PC-9 (cell line): Measurements from ENCODE around the gene GABRB1. TPM values are rescaled to one million over a fixed set of nuclear protein-coding genes. Genes with fewer than 3 reads are reported as not detected.

Source experiments
- BruUV-seq: library from RNA; stranded (reverse); fragments of 400-500 nt; replicated peaks from 2 replicates; lab custom pipeline; 2021; lab: Mats Ljungman, UMichigan
- CTCF ChIA-PET: fragments of 300-600 bp; sonication (Branson Sonifier 250); formaldehyde crosslinking; loops from one replicate; lab custom pipeline; 2022; ENCODE audit warnings: antibody characterized with exemption; lab: Charles Lee
- POLR2A ChIA-PET: fragments of 300-600 bp; sonication (Branson Sonifier 250); formaldehyde crosslinking; loops from one replicate; lab custom pipeline; 2022; ENCODE audit warnings: antibody characterized with exemption; ENCODE audit not compliant: unreplicated experiment; lab: Charles Lee
- DNase-seq, 2 experiments: peaks; one replicate each; pipeline versions ENCODE4 v3.0.0 to v3.0.0-alpha.2; 2015 to 2022; ENCODE audit warnings: mixed read lengths in 1 of 2
- H2AFZ ChIP-seq: fragments of 200-600 bp; sonication (generic); 2 replicates; pipeline ENCODE4 v1.8.1; 2017; ENCODE audit warnings: antibody characterized with exemption
- H3F3A ChIP-seq: fragments of 200-600 bp; sonication (generic); 2 replicates; pipeline ENCODE4 v1.8.1; 2017; ENCODE audit warnings: antibody characterized with exemption, mild to moderate bottlenecking, low read depth; ENCODE audit not compliant: insufficient read depth
- H3K27ac ChIP-seq: fragments of 200-600 bp; sonication (generic); 2 replicates; pipeline ENCODE4 v1.6.1; 2016; ENCODE audit warnings: mixed run types
- H3K27me3 ChIP-seq: fragments of 200-600 bp; sonication (generic); 2 replicates; pipeline ENCODE4 v1.6.1; 2016; ENCODE audit warnings: low read depth, mixed run types; ENCODE audit not compliant: insufficient read depth
- H3K36me3 ChIP-seq: fragments of 200-600 bp; sonication (generic); 2 replicates; pipeline ENCODE4 v1.6.1; 2016; ENCODE audit warnings: low read depth, mixed run types
- H3K4me1 ChIP-seq: fragments of 200-600 bp; sonication (generic); replicated peaks from 2 replicates; pipeline ENCODE4 v1.6.1; 2016; ENCODE audit warnings: mixed run types; ENCODE audit not compliant: insufficient read depth
- H3K4me2 ChIP-seq: fragments of 200-600 bp; sonication (generic); 2 replicates; pipeline ENCODE4 v1.6.1; 2017; ENCODE audit warnings: mixed run types
- H3K4me3 ChIP-seq: fragments of 200-600 bp; sonication (generic); 2 replicates; pipeline ENCODE4 v1.6.1; 2016; ENCODE audit warnings: mixed run types
- H3K79me2 ChIP-seq: fragments of 200-600 bp; sonication (generic); 2 replicates; pipeline ENCODE4 v1.6.1; 2017; ENCODE audit warnings: low read depth, mixed run types
- H3K9me2 ChIP-seq: fragments of 200-600 bp; sonication (generic); 2 replicates; pipeline ENCODE4 v1.8.1; 2017; ENCODE audit warnings: mild to moderate bottlenecking; ENCODE audit not compliant: insufficient read depth
- H3K9me3 ChIP-seq: fragments of 200-600 bp; sonication (generic); 2 replicates; pipeline ENCODE4 v1.8.1; 2016; ENCODE audit warnings: low read depth; ENCODE audit not compliant: insufficient read depth
- H4K20me1 ChIP-seq: fragments of 200-600 bp; sonication (generic); 2 replicates; pipeline ENCODE4 v1.8.1; 2017; ENCODE audit not compliant: insufficient read depth
- EZH2 ChIP-seq: fragments of 200-600 bp; sonication (generic); IDR thresholded peaks from 2 replicates; pipeline ENCODE4 v1.8.0; 2017; ENCODE audit warnings: antibody characterized with exemption, low read depth
- intact Hi-C: fragments of 100-400 bp; cut with micrococcal nuclease; formaldehyde crosslinking; loops from one replicate; pipeline ENCODE4 v1.10.0; 2022; ENCODE audit not compliant: unreplicated experiment
- total RNA-seq: library from RNA; stranded (reverse); gene quantifications from 2 replicates; pipeline ENCODE4 v1.2.3, GENCODE V29; 2021
- TF ChIP-seq, protein P1 (sequence below): fragments of 200-600 bp; sonication (generic); conservative IDR thresholded peaks from 2 replicates; pipeline ENCODE4 v1.6.1; 2017; ENCODE audit warnings: mixed run types, antibody characterized with exemption, mild to moderate bottlenecking, moderate library complexity

The GABRB1 gene
- total RNA-seq, 1 experiment from 2014 or later = not detected

DNA sequence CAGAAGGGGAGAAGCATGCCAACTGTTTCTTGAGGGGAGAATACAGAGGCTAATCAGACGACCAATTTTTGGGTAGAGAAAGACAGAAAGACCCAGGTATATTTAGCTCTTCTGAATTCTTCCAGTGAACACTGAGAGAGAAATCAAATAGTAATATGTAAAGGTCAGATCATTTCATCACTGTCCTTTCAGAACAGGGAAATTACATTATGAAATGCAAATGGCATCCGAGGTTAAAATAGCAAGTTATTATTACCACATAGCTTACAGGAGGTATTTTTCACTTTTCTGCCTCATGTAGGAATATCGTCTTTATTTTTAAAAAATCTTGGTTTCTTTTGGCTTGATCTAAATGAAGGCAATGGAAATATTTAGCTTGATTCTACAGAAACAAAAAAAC is 18.0 kb downstream of the GABRB1 start:
- POLR2A ChIA-PET = no interaction called here
- H3K36me3 ChIP-seq = no peaks in the 10 kb centered on the region
- no peak overlapping the region for H3K4me3 ChIP-seq
- CTCF ChIA-PET = no interaction called here
- H2AFZ ChIP-seq = no peak overlapping the region
- no peaks in the 10 kb centered on the region for H3K79me2 ChIP-seq
- H3K9me3 ChIP-seq = no peaks in the 10 kb centered on the region
- no peak overlapping the region for H3K27ac ChIP-seq
- H3F3A ChIP-seq = no peaks in the 10 kb centered on the region
- intact Hi-C loops = no loop called here
- H3K9me2 ChIP-seq = no peaks in the 10 kb centered on the region
- no peaks in the 10 kb centered on the region; the same call in 1 of the 2 replicates for H4K20me1 ChIP-seq
- TF ChIP-seq, protein P1, sequence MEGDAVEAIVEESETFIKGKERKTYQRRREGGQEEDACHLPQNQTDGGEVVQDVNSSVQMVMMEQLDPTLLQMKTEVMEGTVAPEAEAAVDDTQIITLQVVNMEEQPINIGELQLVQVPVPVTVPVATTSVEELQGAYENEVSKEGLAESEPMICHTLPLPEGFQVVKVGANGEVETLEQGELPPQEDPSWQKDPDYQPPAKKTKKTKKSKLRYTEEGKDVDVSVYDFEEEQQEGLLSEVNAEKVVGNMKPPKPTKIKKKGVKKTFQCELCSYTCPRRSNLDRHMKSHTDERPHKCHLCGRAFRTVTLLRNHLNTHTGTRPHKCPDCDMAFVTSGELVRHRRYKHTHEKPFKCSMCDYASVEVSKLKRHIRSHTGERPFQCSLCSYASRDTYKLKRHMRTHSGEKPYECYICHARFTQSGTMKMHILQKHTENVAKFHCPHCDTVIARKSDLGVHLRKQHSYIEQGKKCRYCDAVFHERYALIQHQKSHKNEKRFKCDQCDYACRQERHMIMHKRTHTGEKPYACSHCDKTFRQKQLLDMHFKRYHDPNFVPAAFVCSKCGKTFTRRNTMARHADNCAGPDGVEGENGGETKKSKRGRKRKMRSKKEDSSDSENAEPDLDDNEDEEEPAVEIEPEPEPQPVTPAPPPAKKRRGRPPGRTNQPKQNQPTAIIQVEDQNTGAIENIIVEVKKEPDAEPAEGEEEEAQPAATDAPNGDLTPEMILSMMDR = no peak
- no peak for TF ChIP-seq EZH2
- BruUV-seq = no TSS peak
- no peak for DNase-seq
- H3K4me1 ChIP-seq = no peaks in the 10 kb centered on the region
- H3K27me3 ChIP-seq = no peaks in the 10 kb centered on the region
- H3K4me2 ChIP-seq = no peak overlapping the region

DNA sequence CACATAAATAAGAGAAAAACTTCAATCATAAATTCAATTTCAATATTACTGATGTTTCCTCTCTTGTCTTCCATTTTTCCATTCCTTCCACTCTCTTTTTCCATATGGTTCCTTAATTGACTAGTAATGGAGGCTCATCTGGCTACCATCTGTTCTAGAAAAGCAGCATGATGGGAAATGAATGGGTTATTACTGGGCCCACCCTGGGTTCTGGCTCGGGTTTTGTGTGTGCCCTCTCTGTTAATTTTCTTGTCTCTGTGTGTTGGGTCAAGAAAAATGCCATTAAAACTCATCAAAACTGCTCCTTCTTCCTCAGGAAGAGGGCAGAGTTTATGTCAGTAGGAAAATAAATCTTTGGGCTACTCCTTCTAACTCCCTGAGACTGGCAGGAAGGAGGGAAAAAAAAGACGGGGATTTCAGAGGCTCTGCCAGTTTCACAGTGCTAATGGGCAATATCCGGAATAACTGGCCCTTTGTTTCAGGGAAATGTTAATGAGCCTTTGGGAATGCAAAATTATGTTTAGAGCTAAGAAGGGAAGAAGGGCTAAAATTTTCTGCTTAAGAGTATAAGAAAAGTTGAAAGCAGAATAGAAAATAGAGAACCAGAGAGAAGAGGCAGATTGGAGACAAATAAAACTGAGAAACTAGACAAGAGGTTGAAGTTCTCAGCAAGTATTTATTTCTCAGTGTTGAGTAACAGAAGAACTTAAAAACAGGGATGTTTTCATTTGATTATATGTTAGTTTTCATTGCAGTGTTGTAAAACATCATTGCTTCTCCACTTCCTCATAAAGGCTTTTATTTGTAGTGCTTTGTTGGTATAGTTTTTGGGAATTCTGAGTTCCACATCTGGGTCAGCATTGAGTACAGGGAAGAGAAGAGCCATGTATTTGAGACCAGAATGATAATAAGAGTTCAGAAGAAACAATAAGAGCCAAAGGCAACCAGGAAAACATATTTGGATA is 19.7 kb downstream of the GABRB1 start:
- POLR2A ChIA-PET = no interaction called here
- TF ChIP-seq, protein P1 = no peak
- no peak for TF ChIP-seq EZH2
- H4K20me1 ChIP-seq = no peaks in the 10 kb centered on the region; the same call in 1 of the 2 replicates
- H3K9me3 ChIP-seq = no peaks in the 10 kb centered on the region
- no peak for DNase-seq
- no peaks in the 10 kb centered on the region for H3K9me2 ChIP-seq
- H3K36me3 ChIP-seq = no peaks in the 10 kb centered on the region
- no peaks in the 10 kb centered on the region for H3K4me1 ChIP-seq
- H3K4me2 ChIP-seq = no peak overlapping the region
- H3K79me2 ChIP-seq = no peaks in the 10 kb centered on the region
- no peaks in the 10 kb centered on the region for H3F3A ChIP-seq
- H3K4me3 ChIP-seq = no peak overlapping the region
- no TSS peak for BruUV-seq
- no peak overlapping the region for H2AFZ ChIP-seq
- intact Hi-C loops = no loop called here
- H3K27me3 ChIP-seq = no peaks in the 10 kb centered on the region
- CTCF ChIA-PET = no interaction called here
- H3K27ac ChIP-seq = no peak overlapping the region

DNA sequence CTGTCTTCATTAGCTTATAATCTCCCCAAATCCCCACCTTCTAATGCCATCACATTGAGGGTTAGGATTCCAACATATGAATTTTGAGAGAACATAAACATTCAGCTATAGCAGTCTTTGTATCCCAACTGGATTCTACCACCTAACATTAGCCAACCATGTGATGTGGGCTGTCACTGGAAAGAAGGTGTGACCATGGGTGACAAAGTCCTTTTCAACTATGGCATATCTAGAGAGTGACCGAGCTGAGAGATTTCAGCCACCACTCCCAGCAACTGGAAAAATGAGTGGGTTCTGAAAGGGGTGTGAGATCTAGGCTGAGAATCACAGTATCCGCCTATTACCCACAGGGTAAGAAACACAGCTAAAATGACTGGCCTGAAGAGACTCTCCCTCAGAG is 22.1 kb downstream of the GABRB1 start:
- Histone ChIP-seq H3K79me2 (no peaks in the 10 kb centered on the region), H4K20me1 (no peaks in the 10 kb centered on the region), H3K9me2 (no peaks in the 10 kb centered on the region), H3K4me1 (no peaks in the 10 kb centered on the region), H3K27ac (no peak overlapping the region), H3K4me3 (no peak overlapping the region), H3F3A (no peaks in the 10 kb centered on the region), H2AFZ (no peak overlapping the region), H3K4me2 (no peak overlapping the region), H3K36me3 (no peaks in the 10 kb centered on the region), H3K9me3 (no peaks in the 10 kb centered on the region), H3K27me3 (no peaks in the 10 kb centered on the region)
- no peak for DNase-seq
- intact Hi-C loops = no loop called here
- TF ChIP-seq, protein P1 = no peak
- no peak for TF ChIP-seq EZH2
- POLR2A ChIA-PET = no interaction called here
- BruUV-seq = no TSS peak
- CTCF ChIA-PET = interaction anchor here (0.6 kb wide), 1 partner anchor 12 kb away, joined by 4 read pairs; no protein-coding TSS in a partner anchor
